ENCODE measurements around the gene ZNF440.

ZNF440 gene

DNA sequence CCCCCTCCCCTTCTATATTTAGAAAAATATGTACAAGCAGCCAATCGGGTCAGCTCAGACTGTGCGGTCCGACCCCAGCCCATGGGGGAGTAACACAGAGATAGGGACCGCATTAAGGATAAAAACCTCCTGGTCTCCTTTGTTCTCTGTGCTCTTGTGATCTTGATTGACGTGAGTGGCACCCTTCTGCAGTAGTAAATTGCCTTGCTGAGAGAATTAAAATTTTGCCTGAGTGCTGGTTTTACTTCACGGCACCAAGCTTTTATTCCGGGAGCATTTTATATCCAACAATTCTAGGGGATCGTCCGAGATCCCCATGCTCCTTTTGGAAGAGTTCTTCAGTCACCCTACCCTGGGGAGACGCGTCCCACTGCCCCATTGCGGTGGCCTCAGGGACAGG, 66.5 kb downstream of the ZNF440 start:
- no peaks in the 10 kb centered on the region for H3F3A ChIP-seq (ENCODE audit: low read depth)
- no peaks in the 10 kb centered on the region for H3K9me2 ChIP-seq (replicated peaks; ENCODE audit: low read depth, low read length)
- H3K4me2 ChIP-seq (ENCODE audit: low read depth, low read length, poor library complexity, severe bottlenecking) = no peak overlapping the region

DNA sequence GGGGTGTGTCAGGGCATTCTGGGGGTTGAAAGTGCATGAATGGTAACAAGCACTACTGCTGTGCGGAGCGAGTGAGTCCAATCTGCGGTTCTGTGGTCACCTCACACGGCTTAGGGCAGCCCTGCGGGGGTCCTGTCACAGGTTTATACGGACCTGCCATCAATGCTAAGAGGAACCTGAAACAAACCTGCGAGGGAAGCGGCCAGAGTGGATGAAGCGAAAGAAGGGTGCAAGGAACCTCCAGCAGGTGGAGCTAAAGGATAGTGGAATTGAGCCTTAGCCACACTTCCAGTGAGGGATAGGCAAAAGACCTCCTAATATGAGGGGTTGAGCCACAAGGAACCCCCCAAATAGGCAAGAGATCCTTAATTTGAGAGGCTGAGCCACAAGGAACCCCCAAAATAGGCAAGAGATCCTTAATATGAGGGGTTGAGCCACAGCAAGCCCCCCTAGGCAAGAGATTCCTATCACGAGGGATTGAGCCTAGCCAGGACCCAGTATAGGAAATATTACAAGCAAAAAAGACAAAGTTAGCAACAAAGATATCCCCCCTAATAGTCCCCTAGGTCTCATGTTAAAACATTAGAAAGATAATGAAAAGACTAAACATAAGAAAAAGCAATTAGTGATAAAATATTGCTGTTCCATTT, 67.2 kb downstream of the ZNF440 start:
- Histone ChIP-seq H3K4me3 (ENCODE audit: low read length, poor library complexity, severe bottlenecking) (no peak overlapping the region), H3K9ac (ENCODE audit: low read depth, low read length, poor library complexity, severe bottlenecking) (no peak overlapping the region), H3K9me2 (replicated peaks; ENCODE audit: low read depth, low read length) (no peaks in the 10 kb centered on the region), H3K4me2 (ENCODE audit: low read depth, low read length, poor library complexity, severe bottlenecking) (no peak overlapping the region), H3K79me2 (ENCODE audit: insufficient read depth, low read length) (no peaks in the 10 kb centered on the region), H2AFZ (ENCODE audit: low read length) (peak overlapping the region; percentile 18; the same call in 1 of the 2 replicates), H3K9me3 (ENCODE audit: insufficient read depth, low read depth, low read length) (no peaks in the 10 kb centered on the region), H3K27me3 (ENCODE audit: insufficient read depth, low read length, poor library complexity, severe bottlenecking) (no peaks in the 10 kb centered on the region), H3F3A (ENCODE audit: low read depth) (no peaks in the 10 kb centered on the region), H3K4me1 (ENCODE audit: insufficient read depth, low read length, poor library complexity, severe bottlenecking) (no peaks in the 10 kb centered on the region), H3K36me3 (ENCODE audit: insufficient read depth, low read length) (no peaks in the 10 kb centered on the region), H4K20me1 (ENCODE audit: insufficient read depth, low read length, poor library complexity, severe bottlenecking) (no peaks in the 10 kb centered on the region)
- no peak for TF ChIP-seq EZH2phosphoT487 (IDR thresholded peaks at IDR 0.05; ENCODE audit: borderline replicate concordance)
- TF ChIP-seq, protein P1, sequence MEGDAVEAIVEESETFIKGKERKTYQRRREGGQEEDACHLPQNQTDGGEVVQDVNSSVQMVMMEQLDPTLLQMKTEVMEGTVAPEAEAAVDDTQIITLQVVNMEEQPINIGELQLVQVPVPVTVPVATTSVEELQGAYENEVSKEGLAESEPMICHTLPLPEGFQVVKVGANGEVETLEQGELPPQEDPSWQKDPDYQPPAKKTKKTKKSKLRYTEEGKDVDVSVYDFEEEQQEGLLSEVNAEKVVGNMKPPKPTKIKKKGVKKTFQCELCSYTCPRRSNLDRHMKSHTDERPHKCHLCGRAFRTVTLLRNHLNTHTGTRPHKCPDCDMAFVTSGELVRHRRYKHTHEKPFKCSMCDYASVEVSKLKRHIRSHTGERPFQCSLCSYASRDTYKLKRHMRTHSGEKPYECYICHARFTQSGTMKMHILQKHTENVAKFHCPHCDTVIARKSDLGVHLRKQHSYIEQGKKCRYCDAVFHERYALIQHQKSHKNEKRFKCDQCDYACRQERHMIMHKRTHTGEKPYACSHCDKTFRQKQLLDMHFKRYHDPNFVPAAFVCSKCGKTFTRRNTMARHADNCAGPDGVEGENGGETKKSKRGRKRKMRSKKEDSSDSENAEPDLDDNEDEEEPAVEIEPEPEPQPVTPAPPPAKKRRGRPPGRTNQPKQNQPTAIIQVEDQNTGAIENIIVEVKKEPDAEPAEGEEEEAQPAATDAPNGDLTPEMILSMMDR (conservative IDR thresholded peaks at IDR 0.05; ENCODE audit: low read length) = peak; percentile 80

More for the DNA sequence above, 66.5 kb downstream of the ZNF440 start:
- Histone ChIP-seq H3K36me3 (ENCODE audit: insufficient read depth, low read length) (no peaks in the 10 kb centered on the region), H3K27me3 (ENCODE audit: insufficient read depth, low read length, poor library complexity, severe bottlenecking) (no peaks in the 10 kb centered on the region), H3K9me3 (ENCODE audit: insufficient read depth, low read depth, low read length) (no peaks in the 10 kb centered on the region), H4K20me1 (ENCODE audit: insufficient read depth, low read length, poor library complexity, severe bottlenecking) (no peaks in the 10 kb centered on the region), H2AFZ (ENCODE audit: low read length) (no peak overlapping the region), H3K4me3 (ENCODE audit: low read length, poor library complexity, severe bottlenecking) (no peak overlapping the region), H3K79me2 (ENCODE audit: insufficient read depth, low read length) (no peaks in the 10 kb centered on the region), H3K4me1 (ENCODE audit: insufficient read depth, low read length, poor library complexity, severe bottlenecking) (no peaks in the 10 kb centered on the region), H3K9ac (ENCODE audit: low read depth, low read length, poor library complexity, severe bottlenecking) (no peak overlapping the region)
- TF ChIP-seq EZH2phosphoT487 (IDR thresholded peaks at IDR 0.05; ENCODE audit: borderline replicate concordance) = no peak
- TF ChIP-seq, protein P1 (conservative IDR thresholded peaks at IDR 0.05; ENCODE audit: low read length) = no peak

DNA sequence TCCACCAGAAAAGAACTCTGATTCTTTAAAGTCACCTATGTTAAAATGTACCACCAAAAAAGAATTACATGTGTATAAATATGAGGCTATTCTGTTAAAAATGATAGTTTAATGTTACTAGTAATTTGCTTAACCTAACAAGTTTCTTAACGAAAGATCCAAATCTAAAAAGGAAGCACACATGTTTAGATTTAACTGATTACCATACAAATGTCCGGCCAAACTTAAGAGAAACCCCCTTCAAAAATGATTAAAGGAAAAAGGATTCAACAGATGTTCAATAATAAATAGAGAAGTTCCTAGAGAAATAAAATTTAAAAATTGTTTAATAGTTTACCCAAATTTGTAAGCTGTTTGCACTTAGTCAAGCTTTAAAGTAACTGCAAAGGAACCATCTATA, 68.5 kb downstream of the ZNF440 start:
- TF ChIP-seq, protein P1 (conservative IDR thresholded peaks at IDR 0.05; ENCODE audit: low read length) = no peak
- TF ChIP-seq EZH2phosphoT487 (IDR thresholded peaks at IDR 0.05; ENCODE audit: borderline replicate concordance) = no peak
- Histone ChIP-seq H2AFZ (ENCODE audit: low read length) (no peak overlapping the region), H3K36me3 (ENCODE audit: insufficient read depth, low read length) (no peaks in the 10 kb centered on the region)

More for the DNA sequence above, 68.5 kb downstream of the ZNF440 start:
- Histone ChIP-seq H3K9ac (ENCODE audit: low read depth, low read length, poor library complexity, severe bottlenecking) (no peak overlapping the region), H3K4me3 (ENCODE audit: low read length, poor library complexity, severe bottlenecking) (no peak overlapping the region), H3K79me2 (ENCODE audit: insufficient read depth, low read length) (no peaks in the 10 kb centered on the region), H3K9me2 (replicated peaks; ENCODE audit: low read depth, low read length) (no peaks in the 10 kb centered on the region), H3F3A (ENCODE audit: low read depth) (no peaks in the 10 kb centered on the region), H3K4me1 (ENCODE audit: insufficient read depth, low read length, poor library complexity, severe bottlenecking) (peaks cover 5% of the 10 kb centered on the region), H3K9me3 (ENCODE audit: insufficient read depth, low read depth, low read length) (no peaks in the 10 kb centered on the region), H3K4me2 (ENCODE audit: low read depth, low read length, poor library complexity, severe bottlenecking) (no peak overlapping the region), H3K27me3 (ENCODE audit: insufficient read depth, low read length, poor library complexity, severe bottlenecking) (no peaks in the 10 kb centered on the region), H4K20me1 (ENCODE audit: insufficient read depth, low read length, poor library complexity, severe bottlenecking) (no peaks in the 10 kb centered on the region)
